ENCODE data around the gene POLR2J3.
"Not testable (repeated sequence)": the region's sequence is repeated elsewhere in the genome, so short reads cannot be mapped to it uniquely, and the experiment has no call there.

POLR2J3 gene

GRCh38 chr7:102517550-102518147 is 54.7 kb downstream of the POLR2J3 start, which contains the start of gene RASA4B:
Gene RASA4B (minus strand): TSS chr7:102517777. CDS start chr7:102517710, 67 bp downstream.
- not testable (repeated sequence) for DNase-seq
